ENCODE data around the gene PRKG1.

Gene PRKG1

GRCh38 chr10:52078397-52078937 is 1004.2 kb downstream of the PRKG1 start:
- H3K4me3 ChIP-seq (ENCODE audit: low read length) = no peak overlapping the region
- H3K9me3 ChIP-seq (ENCODE audit: insufficient read depth, low read length) = no peaks in the 10 kb centered on the region
- no peaks in the 10 kb centered on the region for H3K36me3 ChIP-seq (replicated peaks; ENCODE audit: low read depth, low read length)
- H2AFZ ChIP-seq (ENCODE audit: low read depth, low read length) = no peak overlapping the region
- no peak overlapping the region for H3K27ac ChIP-seq (ENCODE audit: low read length)
- TF ChIP-seq EZH2phosphoT487 (IDR thresholded peaks at IDR 0.05; ENCODE audit: low read depth) (no peak), CTCF (IDR thresholded peaks at IDR 0.05; ENCODE audit: low read depth, low read length) (no peak)
- no peak overlapping the region for H3K9ac ChIP-seq (ENCODE audit: low read length)
- no peak overlapping the region for H3K4me2 ChIP-seq (ENCODE audit: low read length)
- H4K20me1 ChIP-seq (ENCODE audit: insufficient read depth, low read length) = no peaks in the 10 kb centered on the region
- no peaks in the 10 kb centered on the region for H3K79me2 ChIP-seq (ENCODE audit: low read length)
- no peaks in the 10 kb centered on the region for H3K27me3 ChIP-seq (ENCODE audit: low read depth, low read length)
- no peaks in the 10 kb centered on the region for H3K4me1 ChIP-seq (ENCODE audit: low read length)

GRCh38 chr10:52082307-52082706 is 1008.0 kb downstream of the PRKG1 start:
- Histone ChIP-seq H3K27ac (ENCODE audit: low read length) (no peak overlapping the region), H4K20me1 (ENCODE audit: insufficient read depth, low read length) (no peaks in the 10 kb centered on the region), H3K4me1 (ENCODE audit: low read length) (no peaks in the 10 kb centered on the region), H2AFZ (ENCODE audit: low read depth, low read length) (no peak overlapping the region), H3K27me3 (ENCODE audit: low read depth, low read length) (no peaks in the 10 kb centered on the region), H3K9me3 (ENCODE audit: insufficient read depth, low read length) (no peaks in the 10 kb centered on the region), H3K4me2 (ENCODE audit: low read length) (no peak overlapping the region), H3K9ac (ENCODE audit: low read length) (no peak overlapping the region), H3K36me3 (replicated peaks; ENCODE audit: low read depth, low read length) (no peaks in the 10 kb centered on the region), H3K79me2 (ENCODE audit: low read length) (no peaks in the 10 kb centered on the region), H3K4me3 (ENCODE audit: low read length) (no peak overlapping the region)
- TF ChIP-seq EZH2phosphoT487 (IDR thresholded peaks at IDR 0.05; ENCODE audit: low read depth) (no peak), CTCF (IDR thresholded peaks at IDR 0.05; ENCODE audit: low read depth, low read length) (no peak)

GRCh38 chr10:52083422-52083821 is 1009.1 kb downstream of the PRKG1 start:
- TF ChIP-seq EZH2phosphoT487 (IDR thresholded peaks at IDR 0.05; ENCODE audit: low read depth) = no peak
- no peak for TF ChIP-seq CTCF (IDR thresholded peaks at IDR 0.05; ENCODE audit: low read depth, low read length)
- Histone ChIP-seq H3K4me1 (ENCODE audit: low read length) (no peaks in the 10 kb centered on the region), H2AFZ (ENCODE audit: low read depth, low read length) (no peak overlapping the region), H3K27ac (ENCODE audit: low read length) (no peak overlapping the region), H3K36me3 (replicated peaks; ENCODE audit: low read depth, low read length) (no peaks in the 10 kb centered on the region), H3K79me2 (ENCODE audit: low read length) (no peaks in the 10 kb centered on the region), H3K4me2 (ENCODE audit: low read length) (no peak overlapping the region), H3K9ac (ENCODE audit: low read length) (no peak overlapping the region), H3K4me3 (ENCODE audit: low read length) (no peak overlapping the region), H3K27me3 (ENCODE audit: low read depth, low read length) (no peaks in the 10 kb centered on the region), H3K9me3 (ENCODE audit: insufficient read depth, low read length) (no peaks in the 10 kb centered on the region), H4K20me1 (ENCODE audit: insufficient read depth, low read length) (no peaks in the 10 kb centered on the region)

GRCh38 chr10:52092390-52092789 is 1018.1 kb downstream of the PRKG1 start:
- Histone ChIP-seq H2AFZ (ENCODE audit: low read depth, low read length) (no peak overlapping the region), H3K4me3 (ENCODE audit: low read length) (no peak overlapping the region), H3K27me3 (ENCODE audit: low read depth, low read length) (no peaks in the 10 kb centered on the region), H3K36me3 (replicated peaks; ENCODE audit: low read depth, low read length) (no peaks in the 10 kb centered on the region), H3K9ac (ENCODE audit: low read length) (no peak overlapping the region), H3K27ac (ENCODE audit: low read length) (no peak overlapping the region), H3K9me3 (ENCODE audit: insufficient read depth, low read length) (no peaks in the 10 kb centered on the region), H4K20me1 (ENCODE audit: insufficient read depth, low read length) (no peaks in the 10 kb centered on the region), H3K79me2 (ENCODE audit: low read length) (no peaks in the 10 kb centered on the region), H3K4me2 (ENCODE audit: low read length) (no peak overlapping the region), H3K4me1 (ENCODE audit: low read length) (no peaks in the 10 kb centered on the region)
- TF ChIP-seq EZH2phosphoT487 (IDR thresholded peaks at IDR 0.05; ENCODE audit: low read depth) = no peak
- TF ChIP-seq CTCF (IDR thresholded peaks at IDR 0.05; ENCODE audit: low read depth, low read length) = no peak

Data from OCI-LY3 (cell line).